ACHN (cell line): ENCODE results near the gene LRP11.

Source experiments
- DNase-seq: peaks from one replicate; pipeline ENCODE4 v3.0.0-alpha.2; 2015
- in situ Hi-C: cut with HindIII; loops from 2 replicates; pipeline ENCODE4 v1.10.0; 2017; ENCODE audit warnings: low sequenced_read_pairs, low pct_ligation_motif_present, low pct_unique_long_range_greater_than_20kb

Gene LRP11

GRCh38 chr6:149831308-149831820 is 32.8 kb downstream of the LRP11 start:
- no peak for DNase-seq
- in situ Hi-C loops: no loop called here

- DNase-seq: no peak
- in situ Hi-C loops: no loop called here
These were observed 33.3 kb downstream of the LRP11 start for GRCh38 chr6:149830731-149831307.

DNA sequence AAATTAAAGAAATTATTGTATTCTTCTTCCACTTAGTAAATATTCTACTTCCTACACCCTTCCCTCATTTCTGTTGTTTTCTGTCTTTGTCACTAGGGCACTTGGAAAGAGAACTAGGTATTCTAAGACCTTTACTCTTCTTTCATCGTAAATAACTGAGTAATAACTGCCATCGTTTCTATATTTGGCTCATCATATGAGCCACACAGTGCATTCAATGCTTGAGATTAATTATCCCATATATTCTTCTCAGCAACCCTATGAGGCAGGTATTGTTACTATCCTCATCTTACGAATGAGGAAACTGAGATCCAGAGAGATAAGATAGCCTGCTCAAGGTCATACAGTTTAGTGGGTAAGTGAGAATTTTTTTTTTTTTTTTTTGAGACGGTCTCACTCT is 38.9 kb downstream of the LRP11 start:
- in situ Hi-C loops: no loop called here
- DNase-seq: no peak

- in situ Hi-C loops: no loop called here
- DNase-seq: no peak
These were observed 41.1 kb downstream of the LRP11 start for GRCh38 chr6:149823013-149823412.

GRCh38 chr6:149821492-149821891 is 42.7 kb downstream of the LRP11 start:
- in situ Hi-C loops: no loop called here
- DNase-seq: no peak

DNA sequence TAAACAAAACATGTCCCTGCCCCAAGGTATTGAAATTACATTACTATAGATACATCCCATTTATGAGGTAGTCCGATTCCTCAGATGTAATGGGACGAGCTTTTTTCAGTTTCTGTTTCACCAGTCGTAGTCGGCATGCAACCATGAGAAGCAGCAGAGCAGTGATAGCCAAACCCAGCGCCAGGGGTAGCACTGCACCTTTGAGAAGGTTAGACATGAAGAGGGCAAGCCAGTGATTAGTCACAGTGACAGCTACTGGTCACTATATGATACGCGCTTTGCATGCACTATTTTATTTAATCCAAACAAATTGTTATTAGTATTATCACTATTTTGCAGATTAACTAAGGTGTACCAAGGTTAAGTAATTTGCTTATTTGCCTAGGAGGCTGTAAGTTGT is 43.7 kb downstream of the LRP11 start:
- in situ Hi-C loops: no loop called here
- no peak for DNase-seq

DNA sequence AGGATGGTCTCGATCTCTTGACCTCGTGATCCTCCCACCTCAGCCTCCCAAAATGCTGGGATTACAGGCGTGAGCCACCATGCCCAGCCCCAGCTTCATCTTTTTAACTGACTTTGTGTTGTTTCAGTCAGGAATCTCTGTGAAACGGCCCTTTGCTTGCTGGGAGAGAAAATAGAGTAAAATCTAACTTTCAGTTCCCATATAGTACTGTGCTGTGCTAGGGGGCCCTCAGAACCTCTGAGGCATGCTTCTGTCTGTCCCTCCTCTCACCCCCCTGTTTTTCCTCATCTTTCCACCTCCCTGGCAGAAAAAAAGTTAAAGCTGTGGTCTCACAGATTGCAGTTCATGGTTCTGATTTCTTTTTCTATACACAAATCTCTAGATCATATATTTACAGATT is 48.4 kb downstream of the LRP11 start:
- DNase-seq: no peak
- in situ Hi-C loops: no loop called here

DNA sequence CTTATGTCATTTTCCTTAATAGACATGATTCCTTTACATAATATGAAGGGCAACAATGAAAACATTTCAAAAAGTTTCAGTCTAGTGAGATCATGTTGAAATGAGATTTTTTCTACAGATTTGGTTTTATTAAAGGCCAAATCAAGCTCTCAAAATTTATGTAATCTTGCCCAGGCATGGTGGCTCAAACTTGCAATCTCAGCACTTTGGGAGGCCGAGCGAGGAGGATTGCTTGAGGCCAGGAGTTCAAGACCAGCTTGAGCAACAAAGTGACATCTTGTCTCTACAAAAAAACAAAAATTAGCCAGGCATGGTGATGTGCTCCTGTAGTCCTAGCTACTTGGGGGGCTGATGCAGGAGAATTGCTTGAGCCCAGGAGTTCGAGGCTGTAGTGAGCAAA is 50.8 kb downstream of the LRP11 start:
- DNase-seq: no peak
- in situ Hi-C loops: no loop called here

GRCh38 chr6:149809798-149810197 is 54.4 kb downstream of the LRP11 start:
- in situ Hi-C loops: no loop called here
- DNase-seq: no peak

DNA sequence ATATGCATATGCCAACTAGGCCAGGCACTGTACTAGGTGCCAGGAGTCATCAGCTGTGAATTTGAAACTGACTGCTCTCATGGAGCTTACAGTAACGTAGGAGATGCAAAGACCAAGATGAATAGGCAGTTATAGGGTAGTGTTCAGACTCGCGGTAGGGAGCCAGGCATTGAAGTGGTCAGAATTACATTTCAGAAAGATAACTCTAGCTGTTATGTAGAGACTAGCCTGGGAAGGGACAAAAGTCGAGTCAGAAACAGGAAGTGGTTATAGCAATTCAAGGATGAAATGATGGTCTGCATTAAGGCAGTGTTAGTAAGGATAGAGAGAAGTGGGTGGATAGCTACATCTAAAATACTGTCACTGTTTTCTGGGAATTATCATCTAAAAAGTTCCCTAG is 58.0 kb downstream of the LRP11 start:
- DNase-seq: no peak
- in situ Hi-C loops: no loop called here

DNA sequence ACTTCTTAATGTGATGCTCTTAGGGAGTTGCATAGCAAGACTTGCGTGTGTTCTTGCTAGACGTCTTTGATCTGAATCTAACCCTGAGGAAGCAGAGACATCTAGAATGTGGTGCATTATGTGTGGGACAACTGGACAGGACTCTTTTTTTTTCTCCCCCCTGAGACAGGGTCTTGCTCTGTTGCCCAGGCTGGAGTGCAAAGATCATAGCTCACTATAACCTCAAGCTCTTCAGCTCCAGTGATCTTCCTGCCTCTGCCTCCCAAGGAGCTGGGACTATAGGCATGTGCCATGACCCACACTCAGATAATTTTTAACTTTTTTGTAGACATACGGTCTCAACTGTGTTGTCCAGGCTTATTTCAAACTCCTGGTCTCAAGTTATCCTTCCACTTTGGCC is 80.6 kb downstream of the LRP11 start:
- no peak for DNase-seq
- in situ Hi-C loops: no loop called here

DNA sequence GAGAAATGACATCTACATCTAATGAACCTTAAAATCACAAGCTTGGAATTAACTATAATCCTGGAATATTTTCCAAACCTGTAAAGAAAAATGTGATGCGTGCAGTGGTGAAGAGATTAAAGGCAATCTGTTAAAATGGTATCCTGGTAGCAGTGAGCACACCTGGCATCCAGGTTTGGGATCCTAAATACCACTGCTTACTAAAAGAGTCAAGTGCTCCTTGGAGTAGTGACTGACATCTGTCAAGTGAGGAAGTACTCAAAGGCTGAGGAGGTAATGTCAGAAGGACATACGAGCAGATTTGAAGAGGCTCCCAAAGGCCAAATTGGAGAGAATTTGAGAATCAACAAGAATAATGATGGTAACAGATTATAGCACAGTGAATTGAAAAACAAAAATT is 81.8 kb downstream of the LRP11 start:
- in situ Hi-C loops: no loop called here
- DNase-seq: no peak

- in situ Hi-C loops: no loop called here
- DNase-seq: no peak
These were observed 82.4 kb downstream of the LRP11 start for GRCh38 chr6:149781715-149782114.

DNA sequence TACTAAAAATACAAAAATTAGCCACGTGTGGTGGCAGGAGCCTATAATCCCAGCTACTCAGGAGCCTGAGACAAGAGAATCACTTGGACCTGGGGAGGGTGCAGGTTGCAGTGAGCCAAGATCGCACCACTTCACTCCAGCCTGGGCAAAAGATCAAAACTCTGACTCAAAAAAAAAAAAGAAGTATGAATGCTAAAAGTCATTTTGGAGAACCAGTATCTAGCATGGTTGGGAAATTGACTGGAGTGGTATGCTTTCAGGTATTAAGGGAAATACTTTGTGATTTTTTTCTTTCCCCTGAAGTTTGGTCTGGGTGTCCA is 84.6 kb downstream of the LRP11 start:
- in situ Hi-C loops: no loop called here
- DNase-seq: no peak

DNA sequence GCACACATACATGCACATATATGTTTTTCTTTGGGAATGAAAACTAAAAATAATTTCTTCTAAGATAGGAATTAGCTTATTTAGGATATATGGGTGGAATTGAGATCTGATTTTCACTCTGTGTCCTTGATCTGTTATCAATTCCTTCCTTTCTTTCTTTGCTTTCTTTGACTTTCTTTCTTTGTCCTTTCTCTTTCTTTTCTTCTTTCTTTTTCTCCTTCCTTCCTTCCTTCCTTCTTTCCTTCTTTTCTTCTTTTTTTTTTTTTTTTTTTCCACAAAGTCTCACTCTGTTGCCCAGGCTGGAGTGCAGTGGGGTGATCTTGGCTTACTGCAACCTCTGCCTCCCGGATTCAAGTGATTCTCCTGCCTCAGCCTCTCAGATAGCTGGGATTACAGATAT is 86.5 kb downstream of the LRP11 start:
- in situ Hi-C loops: no loop called here
- no peak for DNase-seq

DNA sequence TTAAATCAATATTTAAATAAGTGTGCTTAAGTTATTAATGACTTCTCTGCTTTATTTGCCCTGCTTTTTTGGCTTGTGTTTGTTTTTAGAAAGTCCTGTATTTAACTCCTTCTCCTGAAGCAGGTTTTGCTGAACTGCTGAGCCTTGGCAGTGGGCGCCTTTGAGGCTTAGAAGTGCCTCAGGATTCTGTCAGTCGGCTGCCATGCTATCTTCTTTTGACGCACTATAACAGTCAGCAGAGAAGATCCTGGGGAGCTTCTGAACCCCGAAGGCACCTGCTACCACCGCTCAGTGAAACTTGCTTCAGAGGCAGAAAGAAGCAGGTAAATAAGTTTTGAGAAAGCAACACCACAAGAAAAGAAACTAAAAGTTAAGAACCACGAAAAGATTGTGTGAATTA is 92.2 kb downstream of the LRP11 start:
- in situ Hi-C loops: no loop called here
- no peak for DNase-seq

DNA sequence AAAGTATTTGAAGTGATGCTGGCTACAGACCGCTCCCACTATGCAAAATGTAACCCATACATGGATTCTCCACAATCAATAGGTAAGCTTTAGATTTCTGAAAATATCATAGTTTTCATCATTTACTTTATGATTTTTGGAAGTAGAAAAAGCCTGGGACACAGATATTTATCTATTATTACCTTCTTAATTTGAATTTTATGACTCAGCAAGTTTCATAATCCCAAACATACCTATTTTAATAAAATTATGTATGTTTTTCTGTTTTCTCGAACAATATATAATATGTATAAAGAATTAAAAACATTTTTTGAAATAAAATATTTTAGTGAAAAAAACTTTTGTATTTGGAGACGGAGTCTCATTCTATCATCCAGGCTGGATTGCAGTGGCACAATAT is 93.0 kb downstream of the LRP11 start:
- in situ Hi-C loops: no loop called here
- DNase-seq: no peak

- no peak for DNase-seq
- in situ Hi-C loops: no loop called here
These were observed 94.5 kb downstream of the LRP11 start for GRCh38 chr6:149769676-149770075.
